ENCODE results near the gene CD93.

- no peak for TF ChIP-seq CTCF (IDR thresholded peaks at IDR 0.05)
- TF ChIP-seq POLR2A (IDR thresholded peaks at IDR 0.05): no peak
Observed at GRCh38 chr20:23108871-23109270, 22.7 kb upstream of the CD93 start.
